Measurements from ENCODE around the gene SLC45A3.

Gene SLC45A3

DNA sequence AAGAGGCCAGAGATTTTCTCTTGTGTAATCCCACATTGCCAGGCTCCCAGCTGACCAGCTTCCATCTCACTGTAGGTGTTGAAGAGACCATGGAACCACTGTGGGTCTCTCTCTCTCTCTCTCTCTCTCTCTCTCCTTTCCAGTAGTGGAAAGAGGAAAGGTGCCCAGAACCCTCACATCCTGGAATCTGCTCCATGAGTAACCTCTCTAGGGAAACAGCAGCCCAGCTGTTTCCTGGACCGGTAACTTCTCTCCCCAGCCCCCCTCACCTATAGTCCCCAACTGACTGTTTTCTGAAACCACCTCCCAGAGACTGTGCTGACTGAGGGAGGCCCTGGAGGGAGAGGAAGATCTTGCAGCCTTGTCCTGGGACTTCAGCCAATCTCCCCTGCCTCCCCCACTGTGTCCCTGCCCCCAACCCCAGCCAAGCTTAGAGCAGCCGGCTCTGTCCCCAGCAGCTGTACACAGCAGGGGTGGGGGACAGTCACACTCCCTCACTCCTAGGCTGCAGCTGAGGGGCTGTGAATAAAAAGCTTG lies 20.6 kb upstream of the SLC45A3 start:
- no peak for DNase-seq (ENCODE audit: low spot score)

DNA sequence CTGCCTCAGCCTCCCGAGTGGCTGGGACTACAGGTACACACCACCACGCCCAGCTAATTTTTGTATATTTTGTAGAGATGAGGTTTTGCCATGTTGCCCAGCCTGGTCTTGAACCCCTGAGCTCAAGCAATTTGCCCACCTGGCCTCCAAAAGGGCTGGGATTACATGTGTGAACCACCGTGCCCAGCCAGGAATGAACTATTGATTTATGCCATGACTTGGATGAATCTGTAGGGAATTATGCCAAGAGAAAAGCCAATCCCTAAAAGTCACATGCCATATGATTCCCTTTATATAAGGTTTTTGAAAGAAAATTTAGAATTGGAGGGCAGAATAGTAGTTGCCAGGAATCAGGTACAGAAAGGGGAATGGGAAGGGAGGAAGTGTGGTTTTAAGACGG lies 19.1 kb upstream of the SLC45A3 start:
- no peak for DNase-seq (ENCODE audit: low spot score)

DNA sequence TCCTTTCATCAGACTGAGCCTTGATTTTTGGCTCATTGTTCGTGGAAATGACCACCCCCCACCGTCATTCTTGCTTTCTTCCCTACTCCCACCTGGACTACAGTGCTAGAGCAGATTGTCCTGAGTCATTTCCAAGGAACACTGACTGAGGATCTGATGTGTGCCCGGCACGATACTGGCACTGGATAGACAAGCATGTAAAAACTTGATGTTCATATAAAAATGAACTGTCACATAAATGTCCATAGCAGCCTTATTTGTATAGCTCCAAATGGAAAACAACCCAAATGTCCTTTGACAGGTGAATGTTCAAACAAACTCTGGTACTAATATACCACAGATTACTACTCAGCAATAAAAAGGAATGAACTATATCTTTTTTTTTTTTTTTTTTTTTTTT lies 18.6 kb upstream of the SLC45A3 start:
- no peak for DNase-seq (ENCODE audit: low spot score)

DNA sequence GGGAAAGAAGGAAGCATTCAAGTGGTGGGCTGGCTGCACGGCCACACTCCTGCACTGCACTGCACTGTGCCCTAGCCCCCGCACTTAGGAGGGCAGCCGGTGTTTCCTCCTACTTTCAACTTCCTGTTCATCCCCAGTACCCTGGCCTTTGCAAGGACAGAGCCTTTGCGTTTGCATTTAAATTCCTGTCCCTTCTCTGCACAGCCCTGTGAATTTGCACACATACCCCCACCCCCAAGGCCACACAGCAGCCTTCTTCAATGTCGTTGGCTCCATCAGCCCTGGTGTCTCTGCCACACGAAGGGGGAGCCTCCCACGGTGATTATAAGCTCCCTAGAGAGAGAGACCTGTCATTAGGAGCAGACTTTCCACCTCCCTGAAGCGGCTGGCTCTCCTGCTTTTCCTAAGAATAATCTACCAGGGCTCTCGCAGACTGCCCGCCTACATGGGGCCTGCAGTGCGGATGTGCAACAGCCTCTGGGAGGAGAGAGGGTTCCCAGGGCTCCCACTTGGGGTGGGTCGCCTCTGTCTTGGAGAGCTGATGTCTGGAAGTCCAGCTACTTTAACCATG lies 13.2 kb upstream of the SLC45A3 start:
- DNase-seq (ENCODE audit: low spot score), result no peak

DNA sequence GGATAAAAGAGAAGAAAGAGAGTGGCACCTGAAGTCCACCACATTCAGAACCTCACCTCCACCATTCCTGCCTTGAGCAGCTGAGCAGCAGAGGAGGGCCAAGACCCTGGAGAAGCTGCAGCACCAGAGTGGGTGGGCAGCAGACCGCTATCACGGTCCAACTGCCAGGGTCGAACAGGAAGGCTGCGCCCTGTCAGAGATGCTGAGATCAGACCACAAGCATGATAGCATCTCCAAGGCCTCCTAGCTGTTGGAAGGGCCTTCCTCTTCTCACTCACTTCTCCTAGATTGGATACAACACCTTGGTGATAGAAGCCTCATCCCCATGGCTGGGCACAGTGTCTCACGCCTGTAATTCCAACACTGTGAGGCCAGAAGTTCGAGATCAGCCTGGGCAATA lies 12.1 kb upstream of the SLC45A3 start:
- no peak for DNase-seq (ENCODE audit: low spot score)

DNA sequence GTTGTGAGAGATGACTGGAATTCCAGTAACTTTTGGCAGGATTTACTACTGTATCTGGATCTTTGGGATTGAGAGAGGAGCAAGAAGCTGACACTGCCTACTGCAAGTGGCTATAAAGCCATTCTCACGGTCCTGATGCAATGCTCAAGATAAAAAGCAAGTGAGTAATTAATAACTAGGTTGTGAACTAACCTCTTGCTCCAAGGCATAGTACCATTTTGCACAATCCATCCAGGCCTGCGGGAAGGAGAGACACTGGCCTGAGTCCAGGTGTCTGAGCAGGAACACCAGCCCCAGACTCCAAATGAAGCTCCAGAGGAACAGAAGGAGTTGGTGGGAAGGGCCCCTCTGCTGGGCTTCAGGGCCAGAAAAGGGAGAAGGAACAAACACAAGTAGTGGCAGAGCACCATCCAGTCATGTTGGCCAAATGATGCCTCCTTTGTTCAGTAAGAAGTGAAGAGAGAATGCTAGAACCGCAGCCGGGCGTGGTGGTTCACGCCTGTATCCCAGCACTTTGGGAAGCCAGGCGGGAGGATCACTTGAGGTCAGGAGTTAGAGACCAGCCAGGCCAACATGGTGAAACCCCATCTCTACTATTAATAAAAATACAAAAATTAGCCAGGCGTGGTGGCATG lies 9.9 kb upstream of the SLC45A3 start:
- no peak for DNase-seq (ENCODE audit: low spot score)

DNA sequence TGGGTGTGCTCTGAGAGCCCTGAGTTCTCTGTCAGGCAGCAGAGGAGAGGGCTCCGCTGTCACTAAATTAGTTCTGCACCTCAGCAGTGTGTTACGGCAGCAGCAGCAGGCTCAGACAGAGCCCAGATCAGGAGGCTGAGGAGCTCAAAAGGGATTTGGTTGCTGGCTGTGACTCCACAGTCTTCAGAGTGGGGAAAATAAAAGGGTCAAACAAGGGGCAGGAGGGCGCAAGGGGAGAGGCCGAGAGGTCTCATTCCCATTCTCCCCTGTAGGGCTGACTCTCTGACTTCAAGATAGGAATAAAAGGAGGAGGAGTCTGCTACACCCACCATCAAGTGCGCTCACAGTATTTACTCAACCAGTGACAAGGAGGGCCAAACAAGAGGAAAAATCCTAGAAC lies 9.2 kb upstream of the SLC45A3 start:
- no peak for DNase-seq (ENCODE audit: low spot score)

DNA sequence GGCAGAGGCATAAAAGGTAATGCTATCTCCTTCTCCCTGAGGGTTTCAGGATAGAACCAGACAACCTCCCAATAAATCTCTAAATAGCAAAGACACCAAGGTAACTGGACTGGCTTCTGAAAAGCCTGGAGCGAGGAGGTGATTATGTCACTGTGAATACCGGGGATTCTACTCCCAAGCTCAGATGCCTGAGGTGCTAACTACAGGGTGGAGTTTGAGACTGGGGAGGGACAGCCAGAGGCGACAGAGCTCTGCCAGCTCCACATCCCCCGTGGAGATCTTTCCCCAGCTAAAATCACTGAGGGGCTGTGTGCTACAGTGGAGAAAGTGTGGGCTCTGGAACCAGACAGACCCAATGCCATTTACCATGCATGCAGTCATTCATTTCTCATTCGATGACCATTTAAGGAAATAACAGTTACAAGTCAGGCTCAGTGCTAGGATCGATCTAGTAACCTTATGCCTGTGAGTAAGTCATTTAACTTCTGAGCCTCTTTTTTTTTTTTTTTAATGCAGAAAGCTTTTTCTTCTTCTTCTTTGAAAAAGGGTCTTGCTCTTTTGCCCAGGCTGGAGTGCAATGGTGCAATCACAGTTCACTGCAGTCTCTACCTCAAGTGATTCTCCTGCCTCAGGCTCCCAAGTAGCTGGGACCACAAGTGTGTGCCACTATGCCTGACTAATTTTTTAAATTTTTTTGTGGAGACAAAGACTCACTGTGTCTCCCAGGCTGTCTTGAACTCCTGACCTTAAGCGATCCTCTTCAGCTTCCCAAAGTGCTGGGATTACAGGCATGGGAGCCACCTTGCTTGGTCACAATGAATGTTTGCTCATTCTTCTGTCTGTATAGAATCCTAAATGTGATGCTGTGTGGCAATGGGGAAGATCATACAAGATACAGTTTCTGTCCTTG lies 8.1 kb upstream of the SLC45A3 start:
- no peak for DNase-seq (ENCODE audit: low spot score)

DNA sequence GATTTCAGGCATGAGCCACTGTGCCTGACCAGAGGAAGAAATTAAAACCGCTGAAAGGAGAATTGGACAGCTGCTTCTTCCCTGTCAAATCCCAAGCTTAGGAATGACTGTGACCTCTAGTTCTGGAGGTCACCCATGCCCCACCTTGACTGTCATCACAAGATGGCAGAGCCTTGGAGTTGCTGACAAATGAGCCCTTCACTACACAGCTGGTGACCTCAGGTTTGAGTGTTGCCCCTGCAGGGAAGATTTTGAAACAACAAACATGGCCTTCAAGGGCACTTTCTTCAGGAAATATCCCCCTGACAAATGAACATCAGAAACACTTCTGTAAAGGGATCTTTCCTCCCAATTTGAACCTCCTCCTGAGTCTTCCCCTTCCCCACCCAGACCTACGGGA lies 6.9 kb upstream of the SLC45A3 start:
- DNase-seq (ENCODE audit: low spot score), result no peak

DNA sequence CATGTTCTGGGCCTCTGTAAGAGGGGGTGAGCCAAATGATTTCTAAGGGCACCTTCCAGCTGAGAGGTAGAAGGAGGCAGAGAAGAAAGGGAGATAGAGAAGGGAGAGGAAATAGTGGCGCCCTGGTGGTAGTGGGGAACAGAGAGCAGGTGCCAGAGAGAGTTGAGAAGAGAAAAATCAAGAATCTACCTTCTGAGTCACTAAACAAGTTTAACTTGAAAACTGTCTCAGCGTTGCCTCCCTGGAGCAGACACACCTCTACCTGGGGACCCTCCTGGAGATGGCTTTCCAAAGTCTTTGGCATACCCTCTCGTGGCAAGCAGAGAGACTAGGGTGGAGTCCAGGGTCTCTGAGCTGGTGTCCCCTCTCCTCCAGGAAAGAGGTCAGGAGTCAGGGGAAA lies 1.1 kb upstream of the SLC45A3 start:
- no peak for DNase-seq (ENCODE audit: low spot score)

DNA sequence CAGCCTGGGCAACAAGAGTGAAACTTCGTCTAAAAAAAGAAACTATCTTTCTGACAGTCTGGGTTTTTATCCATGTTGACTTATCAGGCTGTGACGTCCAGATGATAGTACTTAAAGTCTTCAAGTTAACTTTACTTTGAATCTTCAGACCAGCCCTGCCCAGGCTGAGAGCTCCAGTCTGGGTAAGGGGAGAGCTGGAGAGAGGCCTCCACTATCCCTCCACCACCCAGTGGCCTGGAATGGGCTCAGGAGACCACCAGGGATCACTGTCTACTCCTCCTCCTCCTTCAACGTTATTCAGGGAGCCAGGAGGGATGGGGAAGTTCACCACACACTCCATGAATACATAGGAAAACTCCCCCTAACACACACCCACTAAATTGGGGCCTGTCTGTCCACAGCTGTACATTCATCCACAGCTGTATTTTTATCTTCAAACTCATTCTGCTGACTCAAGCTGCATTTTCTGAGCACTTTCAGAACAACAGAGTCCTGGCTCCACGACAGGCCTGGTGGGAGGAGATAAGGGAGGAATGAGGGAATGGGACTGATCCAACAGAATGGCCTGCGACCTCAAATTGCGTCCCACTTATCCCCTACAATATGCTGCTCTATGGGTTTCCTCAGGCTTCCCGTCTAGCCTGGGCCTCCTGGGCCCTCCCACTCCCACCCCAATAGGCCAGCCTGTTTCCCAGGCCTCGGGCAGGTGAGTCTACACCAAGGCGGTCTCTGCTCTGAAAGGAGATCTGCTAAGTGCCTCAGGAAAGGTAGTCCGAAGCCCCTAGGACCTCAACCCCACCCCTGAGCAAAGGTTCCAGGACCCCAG lies 1.8 kb downstream of the SLC45A3 start:
- no peak for DNase-seq (ENCODE audit: low spot score)

DNA sequence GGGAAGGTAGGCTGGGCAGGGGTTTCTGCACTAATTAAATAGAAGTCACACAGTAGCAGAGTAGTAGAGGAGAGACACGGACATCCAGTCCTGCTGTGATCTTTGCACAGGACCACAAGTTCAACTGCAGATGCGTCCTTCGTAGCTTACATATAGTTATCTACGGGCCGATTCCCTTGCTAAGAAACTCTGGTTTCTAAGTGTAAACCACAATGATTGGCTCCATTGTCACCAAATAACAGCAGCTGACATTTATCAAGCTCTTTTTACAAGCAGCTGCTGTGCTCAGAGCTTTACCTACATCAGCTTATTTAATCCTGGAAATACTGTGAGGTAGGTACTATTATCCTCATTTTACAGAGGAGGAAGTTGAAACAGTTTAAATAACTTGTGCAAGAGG lies 3.1 kb downstream of the SLC45A3 start:
- DNase-seq (ENCODE audit: low spot score), result no peak

DNA sequence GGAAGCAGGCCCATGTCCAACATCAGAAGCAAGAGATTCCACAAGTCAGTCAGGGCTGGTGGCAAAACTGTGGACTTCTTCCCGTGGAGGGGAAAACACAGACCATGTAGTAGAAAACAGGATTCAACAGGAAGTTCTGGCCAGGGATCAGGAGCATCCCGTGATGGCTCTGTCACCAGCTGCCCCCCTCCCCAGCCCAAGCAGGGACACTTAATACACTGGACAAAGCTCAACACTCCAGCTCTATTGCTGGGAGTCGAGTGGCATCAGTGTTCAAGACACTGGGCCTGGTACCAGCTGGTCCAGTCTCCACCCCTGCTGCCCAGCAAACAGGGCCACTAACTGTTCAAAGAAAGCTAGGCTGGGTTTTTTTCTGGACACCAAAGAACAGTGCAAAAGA lies 3.7 kb downstream of the SLC45A3 start:
- DNase-seq (ENCODE audit: low spot score), result no peak

DNA sequence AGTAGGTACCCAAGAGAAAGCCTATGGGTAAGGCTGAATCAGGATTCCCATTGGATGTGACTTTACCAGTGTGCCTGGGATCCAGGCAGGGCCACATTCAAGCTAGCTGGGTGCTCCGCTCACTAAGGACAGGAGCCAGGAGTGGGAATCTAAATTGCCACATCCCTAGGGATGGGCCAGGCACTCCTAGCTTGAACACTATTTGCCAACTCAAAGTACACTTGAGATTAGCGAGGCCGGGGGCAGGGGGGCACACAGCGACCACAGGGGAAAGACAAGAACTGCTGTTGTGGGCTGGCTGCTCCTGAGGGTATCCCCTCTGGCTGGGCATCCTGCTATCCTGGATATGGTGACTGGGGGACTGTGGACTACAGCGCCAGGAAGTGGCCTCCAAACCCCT lies 4.3 kb downstream of the SLC45A3 start:
- DNase-seq (ENCODE audit: low spot score), result no peak

DNA sequence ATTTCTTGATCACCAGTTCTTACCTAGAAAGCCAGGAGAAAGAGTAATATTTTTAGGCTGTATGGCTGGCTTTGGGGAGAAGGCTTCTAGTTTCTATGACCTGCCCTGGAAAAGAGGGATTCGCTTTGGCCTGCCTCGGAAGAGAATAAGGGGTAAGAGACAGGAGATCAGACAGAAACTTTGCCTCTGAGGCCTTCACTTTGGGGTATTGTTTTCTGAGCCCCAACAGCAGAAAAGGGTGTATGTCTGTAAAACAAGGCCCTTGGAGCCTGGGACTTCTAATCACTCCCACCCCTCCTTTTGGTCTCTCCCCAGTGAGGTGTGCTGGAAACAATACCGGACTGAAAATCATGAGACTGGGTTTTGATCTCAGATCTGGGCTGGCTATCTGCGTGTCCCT lies 5.1 kb downstream of the SLC45A3 start:
- DNase-seq (ENCODE audit: low spot score), result no peak

DNA sequence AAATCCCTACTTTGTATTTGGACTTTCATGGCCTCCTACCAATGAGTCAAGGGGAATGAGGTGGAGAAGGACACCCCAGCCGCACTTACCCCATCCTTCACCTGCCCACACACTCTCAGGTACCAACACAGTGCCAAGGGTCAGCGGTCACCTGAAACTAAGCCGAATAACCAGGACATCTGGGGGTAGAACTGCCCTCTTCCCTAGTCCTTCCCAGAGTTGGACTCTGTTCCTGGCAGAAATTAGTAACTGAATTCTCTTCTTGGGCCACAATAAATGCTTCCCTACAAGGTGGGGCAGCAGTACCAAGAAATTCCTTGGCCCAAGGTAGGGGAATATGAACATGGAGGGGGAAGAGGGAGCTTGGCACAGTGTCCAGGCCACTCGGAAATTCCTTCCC lies 7.3 kb downstream of the SLC45A3 start:
- no peak for DNase-seq (ENCODE audit: low spot score)

DNA sequence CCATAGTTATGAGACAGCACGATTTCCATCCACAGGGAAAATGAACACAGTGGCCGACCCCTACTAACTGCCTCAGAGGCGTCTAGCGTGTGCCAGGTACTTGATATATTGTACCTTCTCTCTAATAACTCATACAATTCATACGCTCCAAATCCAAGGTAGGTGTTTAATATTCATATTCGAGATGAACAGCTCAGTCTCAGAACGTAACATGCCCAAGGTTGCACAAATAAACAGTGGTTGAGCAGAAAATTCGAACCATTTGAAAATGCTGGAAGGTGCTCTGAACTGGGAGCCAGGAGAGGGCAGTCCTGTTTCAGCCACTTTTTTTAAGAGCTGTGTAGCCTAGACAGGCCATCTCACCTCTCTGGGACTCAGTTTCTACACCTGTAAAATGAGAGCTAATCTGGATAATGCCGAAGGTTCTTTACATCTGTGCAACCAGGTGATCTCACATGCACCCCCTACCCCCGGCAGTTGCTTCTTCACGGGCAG lies 7.9 kb downstream of the SLC45A3 start:
- DNase-seq (ENCODE audit: low spot score), result no peak

DNA sequence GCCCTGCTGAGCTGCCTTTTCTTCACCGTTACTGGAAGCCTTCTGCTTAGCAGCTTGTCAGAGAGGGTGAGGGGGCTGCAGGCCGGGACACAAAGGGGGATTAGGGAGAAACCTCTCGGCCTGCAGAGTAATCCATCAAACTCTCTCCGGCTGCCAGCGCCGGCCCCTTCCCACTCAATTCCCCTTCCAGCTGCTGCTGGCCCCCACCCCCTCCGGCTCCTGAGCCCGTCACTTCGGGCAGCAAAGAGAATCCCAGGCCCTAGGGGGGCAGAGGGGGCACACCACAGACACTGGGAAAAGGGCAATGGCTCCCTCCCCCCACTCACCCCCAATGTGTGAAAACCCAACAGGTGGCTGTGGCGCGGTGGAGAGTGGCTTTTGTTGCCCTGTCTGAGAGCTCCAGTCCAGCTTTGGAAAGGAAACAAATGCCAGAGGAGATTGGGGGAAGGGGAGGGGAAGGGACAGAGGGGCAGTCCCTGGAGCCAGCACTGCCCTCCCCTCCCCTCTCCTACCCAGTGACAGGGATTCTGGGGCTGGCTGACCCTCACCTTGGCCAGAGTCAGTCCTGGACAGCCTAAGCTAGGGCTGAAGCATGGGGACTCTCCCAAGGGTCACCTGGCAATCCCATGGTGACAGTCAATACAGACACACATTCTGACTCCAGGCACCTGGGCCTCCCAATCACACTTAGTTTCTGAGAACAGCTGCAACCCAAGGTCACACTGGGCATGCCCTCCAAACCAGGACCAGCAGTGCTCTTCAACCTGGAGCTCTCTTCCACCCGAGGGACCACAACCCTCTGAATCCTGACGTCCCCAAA lies 9.5 kb downstream of the SLC45A3 start:
- DNase-seq (ENCODE audit: low spot score), result peak; percentile 4

DNA sequence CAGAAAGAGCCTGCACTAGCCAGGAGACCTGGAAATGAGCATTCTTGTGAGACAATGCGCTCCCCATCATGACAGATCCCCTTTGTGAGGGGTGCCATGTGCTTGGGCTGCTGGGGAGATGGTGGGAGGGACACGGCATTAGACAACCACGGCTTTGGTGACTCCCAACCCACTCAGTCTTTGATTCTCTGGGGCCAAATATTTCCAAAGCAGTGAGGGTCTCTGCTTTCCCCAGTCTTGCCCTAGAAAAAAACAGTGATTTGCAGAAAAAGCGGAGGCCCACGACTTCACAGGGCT lies 10.2 kb downstream of the SLC45A3 start:
- no peak for DNase-seq (ENCODE audit: low spot score)

DNA sequence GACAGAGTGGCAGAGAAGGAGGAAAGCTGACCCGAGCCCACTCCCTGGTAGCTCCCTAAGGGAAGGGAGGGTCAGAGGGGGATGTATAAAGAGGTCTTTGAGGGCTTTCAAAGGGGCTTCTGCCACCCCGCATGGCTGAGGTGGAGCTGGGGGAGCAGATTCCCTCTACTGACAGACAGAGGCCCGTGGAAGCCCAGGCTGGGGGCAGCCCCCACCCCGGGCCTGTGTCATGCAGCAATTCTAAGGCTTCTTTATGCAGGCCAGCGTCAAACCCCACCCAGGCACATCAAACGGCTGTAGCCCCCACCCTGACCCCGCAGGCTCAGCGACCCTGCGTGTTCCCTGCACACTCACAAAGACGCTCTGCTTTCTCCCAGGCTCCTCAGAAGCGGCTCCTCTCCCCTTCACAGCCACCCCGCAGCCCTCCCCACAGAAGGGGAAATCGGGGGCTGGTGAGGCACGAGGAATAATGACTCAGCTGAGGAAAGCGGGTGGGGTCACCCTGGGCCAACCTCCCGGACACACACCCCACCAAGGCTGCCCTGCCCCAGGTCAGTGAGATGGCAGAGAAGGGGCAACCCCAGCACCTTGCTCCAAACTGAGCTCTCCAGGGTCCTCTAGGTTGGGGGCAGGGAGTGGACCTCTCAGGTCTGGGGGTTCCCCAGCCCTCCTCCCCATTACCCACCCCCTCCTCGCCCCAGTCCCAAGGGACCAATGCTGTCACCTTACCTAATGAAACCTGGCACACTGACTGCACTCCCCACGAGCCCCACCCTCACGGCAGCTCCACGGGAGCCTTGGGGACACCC lies 10.8 kb downstream of the SLC45A3 start:
- no peak for DNase-seq (ENCODE audit: low spot score)

DNA sequence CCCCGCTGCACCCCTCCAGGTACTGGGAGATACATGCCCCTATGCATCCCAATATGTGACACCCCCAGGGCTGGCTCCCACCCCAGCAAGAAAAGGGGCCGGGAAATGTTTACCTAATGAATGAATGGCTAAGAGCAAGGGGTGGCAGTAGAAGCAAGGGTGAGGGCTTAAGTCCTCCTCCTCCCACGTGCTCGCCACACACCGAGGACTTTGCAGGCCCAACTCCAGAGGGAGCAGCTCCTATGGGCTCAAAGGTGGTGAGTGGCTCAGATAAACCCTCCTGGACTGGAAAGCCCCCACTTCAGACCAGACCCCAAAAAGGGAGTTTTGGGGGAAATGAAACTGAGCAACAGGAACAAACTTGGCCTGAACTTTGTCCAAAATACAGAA lies 11.4 kb downstream of the SLC45A3 start:
- DNase-seq (ENCODE audit: low spot score), result no peak
